GM18907 (cell line): ENCODE measurements around the gene ZNF43.
"Not testable (repeated sequence)": the region's sequence is repeated elsewhere in the genome, so short reads cannot be mapped to it uniquely, and the experiment has no call there.

Source experiments
- ATAC-seq: cut with Tn5 transposase; IDR thresholded peaks from one replicate; pipeline ENCODE4 v1.9.1; 2021; ENCODE audit warnings: mild to moderate bottlenecking, moderate library complexity; ENCODE audit not compliant: unreplicated experiment

The ZNF43 gene

DNA sequence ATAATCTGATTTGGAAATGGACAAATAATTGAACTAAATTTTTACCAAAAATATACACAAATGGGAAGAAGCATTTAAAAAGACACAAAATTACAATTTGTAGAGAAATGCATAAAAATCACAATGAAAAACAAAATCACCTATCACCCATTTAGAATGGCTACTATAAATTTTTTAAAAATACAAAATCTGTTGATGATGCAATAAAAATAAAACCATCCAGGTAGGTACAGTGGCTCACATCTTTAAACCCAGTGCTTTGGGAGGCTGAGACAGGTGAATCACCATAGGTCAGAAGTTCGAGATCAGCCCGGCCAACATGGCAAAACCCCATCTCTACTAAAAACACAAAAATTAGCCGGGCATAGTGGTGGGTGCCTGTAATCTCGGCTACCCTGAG lies 23.5 kb downstream of the ZNF43 start:
- no peak for ATAC-seq

DNA sequence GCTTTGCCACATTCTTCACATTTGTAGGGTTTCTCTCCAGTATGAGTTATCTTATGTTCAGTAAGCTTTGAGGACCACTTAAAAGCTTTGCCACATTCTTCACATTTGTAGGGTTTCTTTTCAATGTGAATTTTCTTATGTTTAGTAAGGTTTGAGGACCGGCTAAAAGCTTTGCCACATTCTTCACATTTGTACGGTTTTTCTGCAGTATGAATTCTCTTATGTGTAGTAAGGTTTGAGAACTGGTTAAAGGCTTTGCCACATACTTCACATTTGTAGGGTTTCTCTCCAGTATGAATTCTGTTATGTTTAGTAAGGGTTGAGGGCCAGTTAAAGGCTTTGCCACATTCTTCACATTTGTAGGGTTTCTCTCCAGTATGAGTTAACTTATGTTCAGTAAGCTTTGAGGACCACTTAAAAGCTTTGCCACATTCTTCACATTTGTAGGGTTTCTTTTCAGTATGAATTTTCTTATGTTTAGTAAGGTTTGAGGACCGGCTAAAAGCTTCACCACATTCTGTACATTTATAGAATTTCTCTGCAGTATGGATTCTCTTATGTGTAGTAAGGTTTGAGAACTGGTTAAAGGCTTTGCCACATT lies 27.5 kb downstream of the ZNF43 start:
- not testable (repeated sequence) for ATAC-seq

DNA sequence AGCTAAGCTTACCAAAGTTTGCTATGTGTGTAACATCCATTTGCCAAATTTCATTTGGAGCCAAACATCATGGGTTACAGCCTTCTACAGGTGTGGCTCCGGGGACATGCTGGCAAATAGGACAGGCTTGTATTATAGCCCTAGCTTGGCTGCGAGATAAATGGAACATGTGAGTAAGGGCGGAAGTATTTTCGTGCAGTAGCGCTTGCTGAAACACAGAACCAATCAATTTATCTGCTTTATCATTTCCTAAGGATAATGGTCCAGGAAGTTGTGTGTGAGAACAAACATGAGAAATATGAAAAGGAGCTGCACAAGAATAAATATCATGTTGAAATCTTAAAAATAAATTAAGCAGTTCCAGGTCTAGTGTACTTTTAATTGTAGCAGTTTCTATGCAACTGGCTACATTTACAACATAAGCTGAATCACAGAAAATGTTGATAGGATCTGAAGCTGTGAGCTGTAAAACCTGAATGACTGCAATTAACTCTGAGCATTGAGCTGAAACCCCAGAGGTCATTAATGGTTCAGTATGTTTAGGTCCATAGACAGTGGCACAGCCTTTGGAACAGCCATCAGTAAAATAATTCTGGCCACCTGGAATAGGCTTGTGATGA lies 46.4 kb downstream of the ZNF43 start:
- no peak for ATAC-seq

DNA sequence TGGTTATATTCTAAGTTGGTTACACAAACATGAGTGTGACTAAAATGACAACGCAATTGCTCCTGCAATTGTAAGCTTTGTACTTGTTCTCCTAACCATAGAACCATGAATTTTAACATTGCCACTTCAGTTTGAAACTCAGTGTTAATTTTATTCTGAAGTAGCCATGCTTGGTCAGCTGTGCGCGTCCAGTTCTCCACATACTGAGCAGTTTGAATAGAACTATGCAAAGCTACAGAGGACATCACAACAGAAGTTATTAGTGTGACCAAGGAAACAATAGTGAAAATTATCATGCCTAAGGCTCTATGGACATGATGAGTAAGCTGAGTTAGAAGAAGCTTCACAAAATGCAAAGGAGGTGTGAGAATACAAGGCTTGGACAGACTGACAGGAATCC lies 49.0 kb downstream of the ZNF43 start:
- ATAC-seq: no peak

DNA sequence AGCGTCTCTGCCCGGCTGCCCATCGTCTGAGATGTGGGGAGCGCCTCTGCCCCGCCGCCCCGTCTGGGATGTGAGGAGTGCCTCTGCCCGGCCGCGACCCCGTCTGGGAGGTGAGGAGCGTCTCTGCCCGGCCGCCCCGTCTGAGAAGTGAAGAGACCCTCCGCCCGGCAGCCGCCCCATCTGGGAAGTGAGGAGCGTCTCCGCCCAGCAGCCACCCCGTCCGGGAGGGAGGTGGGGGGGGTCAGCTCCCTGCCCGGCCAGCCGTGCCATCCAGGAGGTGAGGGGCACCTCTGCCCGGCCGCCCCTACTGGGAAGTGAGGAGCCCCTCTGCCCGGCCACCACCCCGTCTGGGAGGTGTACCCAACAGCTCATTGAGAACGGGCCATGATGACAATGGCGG lies 60.2 kb downstream of the ZNF43 start:
- ATAC-seq: not testable (repeated sequence)

DNA sequence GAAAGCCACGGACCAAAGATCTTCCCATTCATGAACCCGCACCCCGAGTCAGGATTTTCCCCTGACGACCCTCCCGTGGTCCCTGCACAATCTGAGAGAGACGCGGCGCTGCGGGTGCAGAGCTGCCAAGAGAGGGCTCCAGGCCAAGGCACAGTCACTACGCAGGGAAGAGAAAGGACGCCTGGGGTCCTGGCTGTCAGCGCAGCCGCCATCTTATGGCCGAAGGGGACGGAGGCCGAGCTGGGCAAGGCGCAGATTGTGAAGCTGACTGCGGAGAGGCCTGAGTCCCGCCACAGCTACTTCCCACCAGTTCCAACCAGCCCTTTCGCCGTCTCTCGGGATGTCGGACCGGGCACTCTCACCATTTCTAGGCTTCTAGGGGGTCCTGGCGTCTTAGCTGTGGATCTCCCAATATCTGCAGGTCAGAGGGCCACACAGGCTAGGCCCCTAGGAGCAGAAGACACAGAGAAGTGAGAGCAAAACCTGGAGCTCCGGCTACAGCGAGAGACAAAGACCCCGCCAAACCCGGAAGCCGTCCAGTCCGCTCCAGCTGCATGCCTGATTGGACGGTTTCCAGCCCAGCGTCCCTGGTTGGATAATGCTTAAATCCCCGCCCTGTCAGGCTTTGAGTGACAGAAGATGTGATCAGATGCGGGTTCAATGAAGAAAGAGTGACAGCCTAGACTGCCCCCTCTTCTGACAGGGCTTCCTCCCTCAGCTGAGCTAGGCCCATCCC lies 68.7 kb downstream of the ZNF43 start, which contains the start of gene ZNF100:
Gene ZNF100, minus strand, starts transcription at position 515 of the 736 bp plus-strand sequence. Its CDS starts 150 bp downstream, at position 365.
- peak; percentile 97 for ATAC-seq

DNA sequence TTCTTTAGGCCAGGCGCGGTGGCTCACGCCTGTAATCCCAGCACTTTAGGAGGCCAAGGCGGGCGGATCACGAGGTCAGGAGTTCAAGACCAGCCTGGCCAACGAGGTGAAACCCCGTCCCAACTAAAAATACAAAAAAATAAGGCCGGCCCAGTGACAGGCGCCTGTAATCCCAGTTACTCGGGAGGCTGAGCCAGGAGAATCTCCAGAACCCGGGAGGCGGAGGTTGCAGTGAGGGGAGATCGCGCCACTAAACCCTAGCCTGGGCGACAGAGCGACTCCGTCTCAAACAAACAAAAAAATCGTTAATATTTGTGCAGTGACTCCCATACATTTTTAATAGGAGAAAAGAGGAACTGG lies 69.3 kb downstream of the ZNF43 start:
- not testable (repeated sequence) for ATAC-seq

DNA sequence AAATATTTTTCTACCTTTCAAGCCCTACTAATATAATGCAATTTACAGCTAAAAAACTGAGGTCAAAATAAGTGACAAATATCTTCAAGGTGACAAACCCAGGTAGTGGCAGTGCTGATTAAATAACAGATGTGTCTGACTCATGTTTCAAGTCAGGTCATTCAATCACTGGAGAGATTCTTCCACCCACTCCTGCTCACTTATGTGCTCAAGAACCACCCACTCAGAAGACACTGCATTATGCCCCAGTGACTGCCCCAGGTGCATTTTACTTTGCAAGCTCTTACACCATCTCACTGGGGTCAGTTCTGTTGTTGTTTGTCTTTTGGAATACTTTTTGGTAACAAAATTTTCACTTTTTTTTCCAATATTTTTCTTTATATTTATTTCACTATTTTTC lies 70.8 kb downstream of the ZNF43 start:
- no peak for ATAC-seq

DNA sequence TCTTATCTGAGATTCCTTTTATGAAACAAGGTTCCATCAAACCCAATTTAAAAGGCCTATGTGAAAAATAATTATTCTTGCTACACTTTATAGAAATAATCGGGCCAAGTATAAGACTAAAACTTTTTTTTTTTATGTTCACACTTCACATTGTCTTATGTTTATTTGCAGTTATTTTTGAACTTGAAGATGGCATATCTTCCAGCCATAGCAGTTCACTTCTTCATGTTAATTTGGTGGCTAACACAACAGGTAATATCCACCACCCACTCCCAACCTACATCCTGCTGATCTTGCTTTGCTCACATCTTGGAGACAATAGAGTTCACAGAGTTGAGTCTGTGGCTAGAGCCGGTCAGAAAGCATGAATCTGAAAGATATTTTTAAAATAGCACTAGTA lies 74.4 kb downstream of the ZNF43 start:
- not testable (repeated sequence) for ATAC-seq

DNA sequence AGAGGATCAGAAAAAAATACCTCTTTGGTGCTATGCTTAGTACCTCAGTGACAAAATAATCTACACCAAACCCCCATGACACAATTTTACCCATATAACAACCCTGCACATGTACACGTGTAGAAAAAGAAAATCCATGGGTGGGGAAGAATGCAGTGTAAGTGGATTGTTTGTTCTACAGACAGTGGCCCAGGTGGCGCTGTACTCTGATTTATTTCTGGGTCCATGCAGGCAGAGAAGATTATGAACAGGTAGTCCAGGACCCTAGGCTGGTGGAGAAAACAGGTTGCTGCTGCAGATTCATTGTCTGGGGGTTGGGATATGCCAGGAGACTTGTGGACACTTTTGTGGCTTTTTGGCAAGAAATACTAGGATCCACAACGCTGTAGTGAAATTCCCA lies 77.7 kb downstream of the ZNF43 start:
- ATAC-seq: no peak

DNA sequence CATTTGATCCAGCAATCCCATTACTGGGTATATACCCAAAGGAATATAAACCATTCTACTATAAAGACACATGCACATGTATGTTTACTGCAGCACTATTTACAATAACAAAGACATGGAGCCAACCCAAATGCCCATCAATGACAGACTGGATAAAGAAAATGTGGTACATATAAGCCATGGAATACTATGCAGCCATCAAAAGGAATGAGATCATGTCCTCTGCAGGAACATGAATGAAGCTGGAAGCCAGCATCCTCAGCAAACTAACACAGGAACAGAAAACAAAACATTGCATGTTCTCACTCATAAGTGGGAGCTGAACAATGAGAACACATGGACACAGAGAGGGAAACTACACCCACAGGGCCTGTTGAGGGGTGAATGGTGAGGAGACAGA lies 80.4 kb downstream of the ZNF43 start:
- not testable (repeated sequence) for ATAC-seq
